Lower leg skin (tissue), 4 donors: ENCODE measurements around the gene OR2AG1. TPM values are rescaled to one million over a fixed set of nuclear protein-coding genes. Genes with fewer than 3 reads are reported as not detected.

ENCODE experiments used
- DNase-seq, 2 donors: peaks; one replicate each; pipeline ENCODE4 v3.0.0-alpha.2; 2019; ENCODE audit warnings: low spot score in 2 of 2
- H3K4me3 ChIP-seq: fragments of 200-600 bp; sonication (generic); 2 replicates; pipeline ENCODE4 v1.5.1; 2017; ENCODE audit warnings: mild to moderate bottlenecking, low read depth; ENCODE audit not compliant: poor library complexity, severe bottlenecking
- POLR2A ChIP-seq, 2 donors: fragments of 450-650 bp; IDR thresholded peaks; one replicate each; pipeline ENCODE4 v1.6.1; 2016 to 2017; ENCODE audit warnings: antibody characterized with exemption in 2 of 2, mild to moderate bottlenecking in 1 of 2, moderate library complexity in 1 of 2
- WGBS, 2 donors: methylation state at CpG; one replicate each; pipeline ENCODE4 v1.1.5; 2018; 5-methylcytosine and 5-hydroxymethylcytosine counted together
- intact Hi-C: fragments of 100-400 bp; cut with DNase I; formaldehyde crosslinking; loops from one replicate; pipeline ENCODE4 v1.15.0; 2023; ENCODE audit warnings: low total_unique reads
- total RNA-seq, 4 donors: library from RNA; depleted of rRNA; stranded (reverse); fragments of >200 nt; gene quantifications; one replicate each; pipeline ENCODE4 v1.1.0, GENCODE V29; 2016
- TF ChIP-seq, protein P1 (sequence below), 3 donors: fragments of 450-650 bp; IDR thresholded peaks; one replicate each; pipeline ENCODE4 v1.5.1; 2016; ENCODE audit warnings: antibody characterized with exemption in 3 of 3, mild to moderate bottlenecking in 3 of 3, moderate library complexity in 2 of 3

OR2AG1 gene
- total RNA-seq, 4 donors from 2014 or later, result not detected

DNA sequence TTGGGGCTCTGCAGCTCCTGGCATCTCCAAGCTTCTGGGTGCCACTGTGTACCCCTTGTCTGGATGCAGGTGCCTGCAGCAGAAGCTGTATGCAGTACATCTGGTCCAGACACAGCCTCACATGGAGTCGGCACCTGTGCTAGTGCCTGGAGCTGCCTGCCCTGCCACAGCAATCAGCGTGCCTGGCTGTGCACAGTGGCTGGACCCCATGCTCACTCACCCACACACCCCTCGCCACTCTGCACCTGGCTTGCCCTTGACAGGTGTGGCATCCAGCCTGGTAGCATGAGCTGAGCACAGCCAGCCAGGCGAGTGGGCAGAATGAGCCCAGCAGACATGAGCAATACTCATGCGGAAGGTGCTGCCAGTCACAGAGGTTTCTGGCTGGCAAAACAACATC, 36.1 kb downstream of the OR2AG1 start:
- WGBS, 2 donors, result 89 to 97% methylated on average over 4 to 5 of the region's 5 CpGs
- intact Hi-C loops, result no loop called here
- no peak for DNase-seq
- H3K4me3 ChIP-seq, result no peak overlapping the region
- TF ChIP-seq, protein P1, sequence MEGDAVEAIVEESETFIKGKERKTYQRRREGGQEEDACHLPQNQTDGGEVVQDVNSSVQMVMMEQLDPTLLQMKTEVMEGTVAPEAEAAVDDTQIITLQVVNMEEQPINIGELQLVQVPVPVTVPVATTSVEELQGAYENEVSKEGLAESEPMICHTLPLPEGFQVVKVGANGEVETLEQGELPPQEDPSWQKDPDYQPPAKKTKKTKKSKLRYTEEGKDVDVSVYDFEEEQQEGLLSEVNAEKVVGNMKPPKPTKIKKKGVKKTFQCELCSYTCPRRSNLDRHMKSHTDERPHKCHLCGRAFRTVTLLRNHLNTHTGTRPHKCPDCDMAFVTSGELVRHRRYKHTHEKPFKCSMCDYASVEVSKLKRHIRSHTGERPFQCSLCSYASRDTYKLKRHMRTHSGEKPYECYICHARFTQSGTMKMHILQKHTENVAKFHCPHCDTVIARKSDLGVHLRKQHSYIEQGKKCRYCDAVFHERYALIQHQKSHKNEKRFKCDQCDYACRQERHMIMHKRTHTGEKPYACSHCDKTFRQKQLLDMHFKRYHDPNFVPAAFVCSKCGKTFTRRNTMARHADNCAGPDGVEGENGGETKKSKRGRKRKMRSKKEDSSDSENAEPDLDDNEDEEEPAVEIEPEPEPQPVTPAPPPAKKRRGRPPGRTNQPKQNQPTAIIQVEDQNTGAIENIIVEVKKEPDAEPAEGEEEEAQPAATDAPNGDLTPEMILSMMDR (IDR thresholded peaks at IDR 0.05), result no peak
- TF ChIP-seq POLR2A (IDR thresholded peaks at IDR 0.05), result no peak

DNA sequence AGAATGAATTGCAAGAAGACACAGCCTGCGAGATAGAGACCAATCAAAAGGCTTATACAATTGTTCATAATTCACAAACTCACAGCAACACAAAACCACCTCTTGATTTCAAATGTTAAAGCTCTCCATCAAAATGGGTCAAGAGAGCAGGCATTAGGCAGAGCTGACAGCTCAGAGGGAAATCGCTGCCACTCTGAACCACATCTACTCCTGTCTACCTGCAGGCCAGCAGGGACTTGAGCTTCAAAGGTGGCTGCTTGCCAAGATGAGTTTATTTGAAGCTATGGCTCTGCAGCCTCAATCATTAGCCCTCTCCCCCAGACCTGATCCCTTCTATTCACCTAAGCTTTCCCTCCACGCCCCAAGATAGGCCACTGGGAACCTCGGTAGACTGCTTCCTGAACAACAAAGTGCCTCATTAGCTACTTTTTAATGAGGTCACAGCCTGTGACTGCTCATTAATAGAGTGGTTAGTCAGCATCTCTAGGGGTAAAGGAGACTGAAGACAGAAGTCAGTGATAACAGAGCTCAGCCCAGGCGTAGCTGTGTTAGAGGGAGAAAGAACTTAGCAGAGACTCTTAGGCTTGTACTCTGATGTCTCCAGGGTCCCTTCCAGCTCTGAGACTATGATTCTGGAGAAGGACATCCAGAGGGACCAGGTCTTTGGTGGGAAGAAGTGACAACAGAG, 41.5 kb downstream of the OR2AG1 start:
- 69 to 73% methylated on average over 5 of the region's 5 CpGs for WGBS, 2 donors
- H3K4me3 ChIP-seq, result no peak overlapping the region
- TF ChIP-seq, protein P1 (IDR thresholded peaks at IDR 0.05), result no peak
- no peak for TF ChIP-seq POLR2A (IDR thresholded peaks at IDR 0.05)
- intact Hi-C loops, result no loop called here
- DNase-seq, result no peak

DNA sequence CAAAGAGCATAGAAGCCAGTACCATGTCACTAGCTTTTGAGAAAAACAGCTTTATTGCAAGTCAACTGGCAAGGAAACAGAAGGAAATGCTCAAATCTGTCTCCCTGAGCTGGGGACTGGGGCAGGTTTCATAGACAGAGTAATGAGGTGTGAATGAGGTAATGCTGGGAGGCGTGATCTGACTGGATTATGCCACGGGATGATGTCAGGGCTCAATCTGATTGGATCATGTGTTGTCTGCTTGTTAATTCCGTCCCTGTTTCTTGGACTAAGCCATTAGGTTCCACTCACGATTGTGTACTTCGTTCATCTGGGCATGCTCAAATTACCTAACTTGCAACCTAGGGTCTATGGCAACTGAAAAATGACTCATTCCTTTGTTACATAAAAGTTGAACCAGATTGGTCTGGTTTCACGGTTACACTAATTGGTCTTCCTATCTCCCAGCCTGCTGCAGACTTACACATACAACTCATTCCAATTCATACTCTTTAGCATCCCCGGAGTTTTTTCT, 42.5 kb downstream of the OR2AG1 start:
- intact Hi-C loops, result no loop called here
- 78 to 79% methylated on average over 7 of the region's 7 CpGs for WGBS, 2 donors
- H3K4me3 ChIP-seq, result no peak overlapping the region
- DNase-seq, result no peak
- TF ChIP-seq POLR2A (IDR thresholded peaks at IDR 0.05), result no peak
- TF ChIP-seq, protein P1 (IDR thresholded peaks at IDR 0.05), result no peak

DNA sequence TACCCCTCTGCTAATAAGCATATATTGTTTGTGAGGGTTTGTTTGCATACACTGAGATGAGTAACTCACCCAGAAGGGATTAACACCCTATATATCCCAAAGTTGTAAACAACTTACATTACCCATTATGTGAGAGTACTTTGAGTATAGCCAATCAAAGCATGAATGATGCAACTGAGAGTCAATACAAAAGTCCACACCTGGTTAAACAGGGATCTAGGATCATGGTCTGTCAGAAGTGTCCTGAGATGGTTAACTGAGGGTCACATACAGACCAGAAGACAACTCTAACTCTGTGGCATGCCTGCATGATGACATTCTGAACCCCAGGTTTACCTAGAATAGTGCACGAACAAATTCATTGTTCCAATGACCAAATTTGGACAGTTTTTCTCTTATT, 45.3 kb downstream of the OR2AG1 start:
- intact Hi-C loops, result no loop called here
- TF ChIP-seq POLR2A (IDR thresholded peaks at IDR 0.05), result no peak
- TF ChIP-seq, protein P1 (IDR thresholded peaks at IDR 0.05), result no peak
- no peak for DNase-seq
- 89 to 91% methylated on average over 1 of the region's 1 CpG for WGBS, 2 donors
- H3K4me3 ChIP-seq, result no peak overlapping the region

DNA sequence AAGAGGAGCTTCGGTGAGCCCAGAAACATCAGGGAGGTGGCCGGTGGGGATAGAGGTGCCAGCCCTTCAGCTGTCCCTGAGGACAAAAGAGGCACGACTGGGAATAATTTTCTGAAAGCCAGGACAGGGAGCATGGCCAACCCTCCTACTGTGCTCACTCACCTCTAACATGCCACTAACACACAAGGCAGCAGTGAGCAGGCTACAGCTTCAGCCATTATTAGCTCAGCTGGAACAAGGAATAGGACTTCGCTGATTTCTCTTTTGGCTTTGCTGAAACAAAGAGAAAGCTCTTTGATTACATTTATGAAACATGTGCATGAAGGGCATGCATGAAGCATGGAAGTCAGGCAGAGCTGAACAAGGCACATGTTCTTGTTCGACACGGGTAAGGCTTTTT, 50.5 kb downstream of the OR2AG1 start:
- intact Hi-C loops, result no loop called here
- 79 to 81% methylated on average over 6 of the region's 6 CpGs for WGBS, 2 donors

More for the DNA sequence above, 50.5 kb downstream of the OR2AG1 start:
- no peak overlapping the region for H3K4me3 ChIP-seq
- no peak for TF ChIP-seq POLR2A (IDR thresholded peaks at IDR 0.05)
- TF ChIP-seq, protein P1 (IDR thresholded peaks at IDR 0.05), result no peak
- no peak for DNase-seq
